Endothelial cell of umbilical vein (primary cell): Measurements from ENCODE around the gene HP1BP3.

Experiments
- CTCF ChIP-seq, 2 donors: IDR thresholded peaks; 1 replicate in 1 of 2; 2 replicates in 1 of 2; pipeline ENCODE4 v1.5.1; 2011; ENCODE audit warnings: low read length in 2 of 2, mild to moderate bottlenecking in 2 of 2, moderate library complexity in 2 of 2, control low read depth in 1 of 2, inconsistent platforms in 1 of 2, low read depth in 1 of 2; ENCODE audit not compliant: insufficient read depth in 1 of 2; ENCODE audit errors: extremely low read depth in 1 of 2
- EZH2 ChIP-seq: IDR thresholded peaks from 2 replicates; pipeline ENCODE4 v1.6.1; 2012; ENCODE audit warnings: borderline replicate concordance, low read depth, mild to moderate bottlenecking, moderate library complexity, low read length, inconsistent platforms; ENCODE audit not compliant: severe bottlenecking
- FOS ChIP-seq: IDR thresholded peaks from 2 replicates; pipeline ENCODE4 v1.6.1; 2011; ENCODE audit warnings: mild to moderate bottlenecking, low read length, moderate library complexity, borderline replicate concordance; ENCODE audit not compliant: insufficient read depth
- POLR2A ChIP-seq: IDR thresholded peaks from 2 replicates; pipeline ENCODE4 v1.6.1; 2012; ENCODE audit warnings: low read depth, mild to moderate bottlenecking, control low read depth, low read length
- POLR2AphosphoS5 ChIP-seq: IDR thresholded peaks from 2 replicates; pipeline ENCODE4 v1.6.1; 2012; ENCODE audit warnings: low read depth, mild to moderate bottlenecking, control low read depth, low read length, moderate library complexity; ENCODE audit not compliant: insufficient read depth

GRCh38 chr1:20693623-20694022 lies 93.5 kb downstream of the HP1BP3 start:
- no peak for TF ChIP-seq CTCF (IDR thresholded peaks at IDR 0.05; ENCODE audit: extremely low read depth in 1 of 2, insufficient read depth in 1 of 2, low read depth in 1 of 2, low read length in 2 of 2)
- no peak for TF ChIP-seq EZH2
- TF ChIP-seq POLR2AphosphoS5 = no peak
- no peak for TF ChIP-seq POLR2A
- TF ChIP-seq FOS = no peak
